Dedifferentiated amniotic fluid mesenchymal stem cell (primary cell): ENCODE data around the gene ENDOU.
"Not testable (repeated sequence)": the region's sequence is repeated elsewhere in the genome, so short reads cannot be mapped to it uniquely, and the experiment has no call there.

Experiments used
- DNase-seq: peaks from one replicate; pipeline ENCODE4 v3.0.0-alpha.2; 2016; ENCODE audit errors: extremely low spot score

ENDOU gene

DNA sequence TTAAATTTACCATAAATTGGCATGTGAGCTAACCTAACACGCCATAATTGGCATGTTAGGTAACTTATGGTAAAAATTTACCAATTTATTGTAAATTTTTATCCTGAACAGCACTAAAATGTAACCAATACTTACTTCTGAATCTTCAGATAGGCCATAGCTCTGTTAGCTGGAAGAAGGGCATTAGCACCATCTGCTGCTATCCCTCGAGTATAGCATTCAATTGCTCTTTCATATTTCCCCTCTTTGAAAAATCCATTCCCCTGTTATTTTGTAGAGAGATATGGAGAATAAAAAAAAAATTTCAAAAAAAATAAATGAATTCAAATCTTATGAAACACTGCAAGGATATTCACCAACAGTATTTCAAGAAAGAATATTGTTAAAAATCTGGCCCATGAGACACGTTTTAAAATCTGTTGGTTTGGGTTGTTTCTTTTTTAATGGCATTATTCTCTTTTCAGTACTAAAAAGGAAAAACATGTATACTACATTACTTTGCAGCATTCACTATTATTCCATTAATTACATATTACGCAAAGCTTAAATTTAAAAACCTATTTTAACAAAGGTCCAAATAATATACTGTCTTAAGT lies 38.5 kb downstream of the ENDOU start:
- peak; percentile 50 for DNase-seq

- no peak for DNase-seq
Observed at GRCh38 chr12:47679785-47680184, 45.5 kb downstream of the ENDOU start.

DNA sequence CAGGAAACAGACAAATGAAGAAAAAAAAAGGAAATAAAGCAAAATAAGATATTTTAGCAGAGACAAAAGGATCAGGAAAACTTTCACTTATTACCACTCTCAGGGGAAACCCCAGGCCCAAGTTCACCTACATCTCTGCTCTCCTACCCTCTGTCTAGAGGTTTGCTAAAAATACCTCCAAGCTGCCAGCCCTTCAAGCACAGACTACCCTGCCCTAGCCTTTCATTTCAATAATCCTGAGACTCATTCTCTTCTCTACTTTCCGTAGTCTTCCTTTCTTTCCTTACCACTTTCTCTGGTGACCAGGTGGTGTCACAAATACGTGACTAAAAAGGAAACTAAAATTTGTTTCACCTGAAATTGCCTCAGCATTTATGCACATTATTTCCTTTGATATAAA lies 53.2 kb downstream of the ENDOU start:
- no peak for DNase-seq

GRCh38 chr12:47667935-47668334 lies 57.4 kb downstream of the ENDOU start:
- DNase-seq = not testable (repeated sequence)
